CD4-positive, alpha-beta T cell treated with Interleukin-21 for 1 hour (primary cell): ENCODE data around the gene COL8A2.
"Not testable (repeated sequence)": the region's sequence is repeated elsewhere in the genome, so short reads cannot be mapped to it uniquely, and the experiment has no call there.

ENCODE experiments used
- DNase-seq: peaks from one replicate; pipeline ENCODE4 v3.0.0-alpha.2; 2020

COL8A2 gene

DNA sequence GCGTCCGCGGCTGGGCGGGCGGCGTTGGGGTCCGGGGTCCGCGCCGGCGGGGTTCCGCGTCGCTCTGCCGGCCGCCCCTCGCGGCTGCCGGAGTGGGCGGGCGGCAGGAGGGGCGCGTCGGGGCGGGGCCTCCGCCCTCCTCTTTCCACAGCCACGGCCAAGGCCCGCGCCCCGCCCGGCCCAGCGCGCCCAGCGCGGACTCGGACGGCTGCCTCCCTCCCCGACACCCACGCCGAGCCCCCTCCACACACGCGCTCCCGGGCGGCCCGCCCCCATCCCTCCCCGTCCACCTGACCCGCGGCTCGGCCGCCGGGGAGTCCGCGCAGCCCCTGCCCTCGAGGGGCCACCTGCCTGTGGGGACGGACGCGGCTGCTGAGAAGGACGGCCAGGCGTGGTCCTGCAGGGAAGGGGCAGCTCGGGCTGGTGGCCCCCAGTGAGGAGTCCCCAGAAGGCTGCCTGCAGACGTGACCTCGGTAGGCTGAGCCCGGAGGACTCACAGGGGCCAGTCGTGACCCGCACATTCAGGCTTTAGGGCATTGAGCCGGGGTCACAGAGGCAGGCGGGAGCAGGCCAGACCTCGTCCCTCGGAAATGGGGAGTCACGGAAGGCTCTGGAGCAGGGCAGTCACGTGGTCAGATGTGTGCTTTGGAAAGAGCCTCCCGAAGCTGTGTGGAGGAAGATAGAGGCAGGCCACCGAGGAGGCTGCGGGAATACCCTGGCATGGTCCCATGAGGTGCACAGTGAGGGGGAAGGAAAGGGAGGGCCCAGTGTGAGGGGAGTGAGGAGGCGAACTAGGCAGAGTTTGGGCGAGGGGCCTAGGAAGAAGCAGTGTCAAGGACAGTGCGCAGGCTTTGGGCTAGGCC, at the start of gene COL8A2:
COL8A2 (minus strand) TSS at position 94 of the 863 bp plus-strand sequence. CDS start 24,980 bp downstream, outside the sequence.
- no peak for DNase-seq

DNA sequence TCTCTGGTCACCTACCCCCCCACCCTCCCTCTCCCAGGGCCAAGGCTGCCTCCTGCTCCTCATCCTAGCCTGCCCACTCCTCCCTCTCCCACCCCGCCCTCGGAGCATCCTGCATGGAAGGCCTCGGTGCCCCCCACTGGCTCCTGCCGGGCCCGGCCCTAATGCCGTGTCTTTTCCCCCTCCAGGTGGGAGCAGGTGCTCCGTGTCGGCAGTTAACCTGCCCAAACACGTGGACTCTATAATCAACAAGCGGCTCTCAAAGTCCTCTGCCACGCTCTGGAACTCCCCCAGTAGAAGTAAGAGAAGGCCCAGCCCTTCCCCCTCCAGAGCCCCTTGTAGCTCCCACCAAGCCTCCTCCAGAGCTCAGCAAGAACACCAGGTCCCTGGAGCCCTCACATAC, 49.7 kb upstream of the COL8A2 start:
- no peak for DNase-seq

DNA sequence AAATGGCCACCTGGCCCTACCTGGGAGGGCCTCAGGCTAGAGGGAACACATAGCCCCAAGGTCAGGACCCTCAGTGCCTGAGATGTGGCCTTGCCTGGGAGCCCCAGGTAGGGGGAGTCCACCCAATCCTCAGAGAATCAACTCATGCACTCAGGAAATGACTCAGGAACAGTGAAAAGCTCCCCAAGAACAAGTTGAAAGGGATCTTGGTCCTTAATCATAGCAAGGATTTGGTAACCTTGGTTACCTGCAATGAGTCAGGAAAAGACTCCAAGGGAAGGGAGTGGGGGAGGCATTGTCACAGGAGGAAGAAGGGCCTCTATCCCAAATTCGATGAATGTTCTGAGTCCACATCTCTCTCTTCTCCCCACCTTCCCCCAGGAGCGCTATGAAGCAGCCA, 48.0 kb upstream of the COL8A2 start:
- no peak for DNase-seq

DNA sequence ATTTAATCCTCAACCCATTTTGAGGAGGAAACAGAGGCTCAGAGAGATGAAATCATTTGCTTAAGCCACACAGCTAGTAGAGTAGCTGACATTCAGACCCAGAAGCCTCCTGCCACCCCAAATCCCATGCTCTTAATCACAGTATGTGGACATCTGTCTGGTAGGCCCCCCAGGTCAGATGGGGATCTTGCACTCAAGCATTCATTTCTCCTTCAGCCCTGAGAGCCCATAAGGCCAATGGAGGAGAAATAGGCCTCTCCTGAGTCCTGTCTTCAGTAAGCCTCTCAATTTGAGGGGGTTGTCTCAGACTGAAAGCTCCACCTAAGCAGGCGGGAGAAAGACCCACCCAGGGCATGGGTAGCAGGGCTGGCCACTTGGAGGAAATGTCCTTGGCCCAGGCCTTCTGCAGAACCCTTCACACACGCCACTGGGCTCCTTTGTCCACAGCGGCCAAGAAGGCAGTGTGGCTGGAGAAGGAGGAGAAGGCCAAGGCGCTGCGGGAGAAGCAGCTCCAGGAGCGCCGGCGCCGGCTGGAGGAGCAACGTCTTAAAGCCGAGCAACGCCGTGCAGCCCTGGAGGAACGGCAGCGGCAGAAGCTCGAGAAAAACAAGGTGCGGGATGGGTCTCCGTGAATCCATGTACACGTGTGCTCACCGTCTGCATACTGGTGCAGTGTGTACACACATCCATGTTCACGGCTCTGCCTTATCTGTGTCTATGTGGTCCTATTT, 47.2 kb upstream of the COL8A2 start:
- no peak for DNase-seq

DNA sequence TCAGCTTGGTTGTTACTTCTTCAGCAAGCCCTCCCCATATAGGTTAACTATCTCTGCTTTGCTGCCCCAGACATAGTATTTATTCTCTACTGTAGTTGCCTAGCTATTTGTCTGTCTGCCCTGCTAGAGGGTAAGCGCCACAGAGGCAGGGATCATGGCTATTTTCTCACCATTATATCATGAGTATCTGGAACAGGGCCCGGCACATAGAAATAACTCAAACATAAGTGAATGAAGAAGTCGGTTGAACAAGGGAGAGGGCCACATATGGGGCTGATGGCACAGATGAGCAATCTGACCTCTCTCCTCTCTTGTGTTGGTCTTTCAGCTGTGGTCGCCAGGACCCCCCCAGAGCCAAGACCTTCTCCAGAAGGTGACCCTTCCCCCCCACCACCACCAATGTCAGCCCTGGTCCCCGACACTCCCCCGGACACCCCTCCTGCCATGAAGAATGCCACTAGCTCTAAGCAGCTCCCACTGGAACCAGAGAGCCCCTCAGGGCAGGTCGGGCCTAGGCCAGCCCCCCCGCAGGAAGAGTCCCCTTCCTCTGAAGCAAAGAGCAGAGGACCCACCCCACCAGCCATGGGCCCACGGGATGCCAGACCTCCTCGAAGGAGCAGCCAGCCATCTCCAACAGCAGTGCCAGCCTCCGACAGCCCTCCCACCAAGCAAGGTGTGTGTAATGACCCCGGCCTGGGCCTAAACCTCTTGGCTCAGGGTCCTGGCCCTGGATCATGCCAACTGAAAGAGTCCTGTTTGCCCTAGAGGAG, 45.8 kb upstream of the COL8A2 start:
- DNase-seq = no peak

DNA sequence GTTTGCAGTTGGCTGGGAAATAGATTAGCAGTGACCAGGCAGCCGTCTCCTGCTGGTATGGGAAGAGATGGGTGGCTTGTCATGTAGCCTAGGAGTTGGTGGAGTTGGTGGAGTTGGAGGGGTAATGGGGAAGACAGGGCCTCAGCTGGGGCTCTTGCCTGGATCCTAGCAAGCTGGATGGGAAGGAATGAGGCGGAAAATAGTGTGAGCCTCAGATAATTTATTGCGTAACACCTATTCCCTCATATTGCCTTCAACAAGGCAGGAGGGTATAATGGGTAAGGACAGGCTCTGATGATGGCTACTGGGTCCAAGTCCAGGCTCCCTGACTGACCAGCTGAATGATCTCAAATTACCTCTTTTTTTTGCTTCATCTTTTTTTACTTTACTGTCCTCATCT, 43.5 kb upstream of the COL8A2 start:
- DNase-seq = no peak

DNA sequence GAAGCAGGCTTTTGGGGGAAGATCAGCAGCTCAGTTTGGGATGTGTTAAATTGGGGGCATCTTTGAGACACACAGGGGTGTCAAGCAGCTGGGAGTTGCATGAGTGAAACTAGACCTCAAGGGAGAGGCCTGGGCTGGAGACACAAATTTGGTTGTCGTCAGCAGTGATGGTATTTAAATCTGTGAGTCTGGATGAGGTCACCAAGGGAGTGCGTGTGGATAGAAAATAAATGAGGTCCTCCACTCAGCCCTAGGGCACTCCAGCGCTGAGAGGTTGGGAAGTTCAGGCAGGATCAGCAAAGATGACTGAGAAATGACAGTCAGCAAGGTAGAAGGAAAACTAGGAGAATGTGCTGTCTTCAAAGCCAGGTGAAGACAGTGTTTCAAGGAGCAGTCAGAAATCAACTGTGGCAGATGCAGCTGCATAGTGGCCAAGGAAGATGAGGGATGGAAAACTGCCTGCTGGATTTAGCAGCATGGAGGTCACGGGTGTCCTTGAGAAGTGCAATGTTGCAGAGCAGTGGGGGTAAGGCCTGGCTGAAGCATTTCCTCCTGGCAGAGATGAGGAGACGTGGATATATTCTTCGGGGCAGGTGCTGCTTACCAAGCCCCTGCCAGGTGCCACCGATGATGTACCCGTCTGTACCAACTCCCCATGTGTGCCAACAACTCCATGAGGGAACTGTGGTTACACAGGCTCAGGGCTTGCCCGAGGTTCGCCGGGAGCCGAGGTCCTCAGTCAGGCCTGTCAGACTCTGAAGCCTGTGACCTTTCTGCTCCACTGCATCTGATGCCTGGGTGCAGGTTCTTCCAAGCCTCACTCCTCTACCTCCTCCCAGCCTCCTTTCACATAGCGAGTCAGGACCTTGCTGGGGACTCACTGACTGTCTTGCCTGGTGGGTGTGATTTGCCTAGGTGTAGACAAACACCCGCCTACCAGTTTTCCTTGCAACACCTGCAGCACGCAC, 42.2 kb upstream of the COL8A2 start:
- no peak for DNase-seq

DNA sequence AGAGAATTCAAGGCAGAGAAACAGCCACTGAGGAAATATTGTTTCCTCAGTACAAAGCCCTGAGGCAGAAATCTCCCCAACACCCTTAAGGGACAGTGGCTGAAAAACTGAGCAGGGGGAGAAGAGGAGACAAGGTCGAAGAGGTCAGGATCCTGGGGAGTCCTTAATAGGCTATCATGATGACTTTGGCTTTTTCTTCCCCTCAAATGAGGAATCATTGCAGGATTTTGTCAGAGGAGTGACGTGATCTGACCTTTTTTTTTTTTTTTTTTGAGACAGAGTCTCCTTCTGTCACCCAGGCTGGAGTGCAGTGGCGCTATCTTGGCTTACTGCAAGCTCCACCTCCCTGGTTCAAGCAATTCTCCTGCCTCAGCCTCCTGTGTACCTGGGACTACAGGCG, 41.1 kb upstream of the COL8A2 start:
- no peak for DNase-seq

DNA sequence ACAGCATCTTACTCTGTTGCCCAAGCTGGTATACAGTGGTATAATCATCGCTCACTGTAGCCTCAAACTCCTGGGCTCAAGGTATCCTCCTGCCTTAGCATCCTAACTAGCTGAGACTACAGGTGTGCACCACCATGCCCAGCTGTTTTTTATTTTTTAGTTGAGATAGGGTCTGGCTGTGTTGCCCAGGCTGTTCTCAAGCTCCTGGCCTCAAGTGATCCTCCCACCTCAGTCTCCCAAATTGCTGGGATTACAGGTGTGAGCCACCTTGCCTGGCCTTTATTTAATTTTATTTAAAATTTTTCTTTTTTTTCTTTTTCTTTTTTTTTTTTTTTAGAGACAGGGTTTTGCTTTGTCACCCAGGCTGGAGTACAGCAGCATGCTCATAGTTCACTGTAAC, 40.1 kb upstream of the COL8A2 start:
- no peak for DNase-seq

DNA sequence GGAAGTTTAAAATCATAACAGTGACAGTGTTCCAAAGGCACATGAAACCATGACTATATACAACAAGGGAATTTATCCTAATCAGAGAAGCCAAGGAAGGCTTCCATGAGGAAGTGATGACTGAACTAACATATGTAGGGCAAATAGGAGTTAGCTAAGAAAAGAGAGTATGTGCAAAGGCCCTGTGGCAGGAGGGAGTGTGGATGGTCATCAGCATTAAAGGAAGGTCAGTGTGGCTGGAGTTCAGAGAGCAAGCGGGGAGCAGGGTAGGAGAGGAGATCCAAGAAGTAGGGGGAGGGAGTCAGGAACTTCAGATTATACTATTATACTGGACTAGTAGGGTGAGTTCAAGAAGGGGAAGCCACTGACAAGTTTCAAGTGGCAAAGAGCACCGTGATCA, 39.3 kb upstream of the COL8A2 start:
- DNase-seq = no peak

DNA sequence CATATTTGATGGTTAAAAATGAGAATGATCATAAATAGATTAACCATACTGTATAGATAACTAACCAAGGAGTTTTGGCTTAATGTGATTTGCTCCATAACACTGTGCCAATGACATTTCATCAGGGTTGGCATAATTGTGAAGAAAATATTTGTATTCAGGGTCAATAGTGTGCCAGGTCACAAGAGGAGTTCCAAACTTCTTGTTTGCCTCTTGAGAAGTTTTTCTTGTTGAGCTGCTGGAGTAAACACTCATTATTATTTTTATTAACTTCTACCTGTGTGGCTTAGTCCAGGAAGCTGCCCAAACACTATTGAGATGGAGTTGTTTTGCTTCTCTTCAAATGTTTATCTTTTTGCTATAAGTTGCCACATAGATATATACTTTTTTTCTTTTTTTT, 38.4 kb upstream of the COL8A2 start:
- no peak for DNase-seq

DNA sequence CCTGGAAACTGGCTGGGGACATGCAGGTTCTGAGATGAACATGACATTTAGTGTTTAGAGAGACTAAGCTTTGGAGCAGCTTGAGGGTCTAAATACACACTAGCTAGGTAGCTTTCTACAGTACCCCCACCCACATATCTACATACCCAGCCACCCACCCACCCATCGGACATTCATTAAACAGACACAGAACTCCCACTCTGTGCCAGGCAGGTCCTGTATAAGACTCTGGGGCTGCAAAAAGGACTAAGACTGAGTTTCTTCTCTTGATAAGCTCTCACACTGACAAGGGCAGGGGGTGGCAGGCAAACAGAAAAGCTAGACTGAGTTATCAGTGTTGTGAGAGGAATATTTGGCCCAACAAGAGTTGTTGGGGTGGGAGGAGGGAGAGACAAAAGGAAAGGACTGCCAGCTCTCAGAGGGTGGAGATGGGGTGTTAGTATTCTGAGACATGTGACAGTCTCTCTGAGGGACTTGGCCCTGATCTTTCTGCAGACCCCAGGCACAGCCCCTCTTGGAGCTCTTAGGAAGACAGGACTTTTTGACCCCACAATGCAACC, 37.7 kb upstream of the COL8A2 start:
- DNase-seq = no peak

DNA sequence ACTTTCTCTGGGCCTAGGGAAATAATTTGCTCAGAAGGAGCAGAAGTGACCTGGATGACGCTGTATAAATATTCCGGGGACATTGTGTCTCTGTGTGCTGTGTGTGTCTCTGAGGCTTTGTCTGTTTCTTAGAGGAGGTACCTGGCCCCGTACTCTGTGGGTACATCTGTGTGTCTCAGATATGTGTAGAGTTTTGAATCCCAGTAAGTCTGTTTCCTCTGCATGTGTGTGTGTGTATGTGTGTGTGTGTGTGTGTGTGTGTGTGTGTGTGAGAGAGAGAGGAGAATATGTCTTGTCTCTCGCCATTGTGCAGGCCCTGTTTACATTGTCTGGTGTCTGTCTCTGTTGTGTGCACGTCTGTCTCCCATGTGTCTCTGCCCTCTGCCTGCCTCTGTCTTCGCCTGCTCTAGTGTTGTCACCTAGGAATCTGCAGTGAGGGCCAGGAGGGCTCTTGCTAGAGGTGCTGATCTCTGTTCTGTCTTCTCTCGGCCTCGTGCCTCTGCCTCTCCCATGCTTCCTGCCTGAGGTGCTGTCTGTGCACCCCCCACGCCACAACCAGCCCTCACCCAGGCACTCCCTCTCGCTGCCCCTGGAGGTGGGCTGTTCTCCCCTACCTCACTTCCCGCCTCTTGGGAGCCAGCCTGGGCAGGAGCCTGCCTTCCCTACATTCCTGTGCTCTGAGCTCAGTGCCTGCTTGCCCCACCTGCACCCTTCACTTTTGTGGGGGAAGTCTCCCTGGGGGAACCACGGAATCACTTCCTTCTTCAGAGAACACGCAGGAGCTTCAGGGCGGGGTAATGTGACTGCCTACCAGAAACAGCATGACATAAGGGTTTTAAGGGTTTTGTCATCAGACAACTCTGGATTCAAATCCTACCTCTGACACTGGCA, 36.9 kb upstream of the COL8A2 start:
- DNase-seq = peak; percentile 59

DNA sequence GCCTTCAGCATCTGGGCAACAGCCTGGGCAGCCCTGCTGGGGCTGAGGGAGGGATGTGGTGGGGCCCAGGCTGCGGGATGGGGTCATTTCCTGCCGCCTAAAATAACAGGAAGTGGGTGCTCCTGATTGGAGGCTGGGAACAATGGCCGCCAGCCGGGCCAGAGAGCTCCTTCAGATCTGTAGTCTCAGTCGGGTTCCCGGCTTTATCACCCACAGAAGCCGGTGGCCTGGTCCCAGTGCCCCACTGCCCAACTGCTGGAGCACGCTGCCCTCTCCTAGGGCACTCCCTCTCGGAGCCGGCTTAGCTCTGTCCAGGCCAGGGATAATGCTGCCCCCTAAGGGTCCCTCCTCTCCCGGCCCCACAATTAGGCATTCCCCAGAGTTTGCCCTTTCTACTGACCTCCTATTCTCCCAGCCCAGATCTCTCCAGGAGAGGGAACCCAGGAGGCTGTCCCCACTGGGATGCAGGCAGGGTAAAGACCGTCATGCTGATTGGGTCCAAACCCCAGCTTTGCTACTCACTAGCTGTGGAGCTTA, 36.0 kb upstream of the COL8A2 start:
- peak; percentile 73 for DNase-seq

DNA sequence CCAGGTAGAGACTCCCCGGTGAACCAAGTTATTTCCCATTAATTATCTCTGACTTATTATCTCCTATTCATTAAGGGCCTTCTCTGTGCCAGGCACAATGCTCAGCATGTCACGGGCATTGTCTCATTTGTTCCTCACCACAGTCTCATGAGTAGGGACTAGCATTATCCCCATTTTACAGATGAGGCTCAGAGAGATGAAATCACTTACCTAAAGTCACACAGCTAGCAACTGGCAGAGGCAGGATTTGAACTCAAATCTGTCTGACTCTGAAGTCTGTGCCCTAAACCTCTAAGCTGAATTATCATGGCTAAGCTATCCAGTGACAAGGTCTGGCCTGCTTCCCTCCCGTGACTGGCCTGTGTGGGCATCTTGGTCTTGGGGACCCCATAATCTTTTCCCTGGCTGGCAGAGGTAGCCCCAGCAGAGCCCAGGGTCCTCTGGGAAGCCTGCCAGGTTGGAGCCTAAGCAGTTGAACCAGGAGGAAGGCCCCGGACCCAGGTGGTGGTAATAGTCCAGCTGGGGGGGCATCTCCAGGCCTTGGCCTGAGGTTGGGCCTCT, 35.4 kb upstream of the COL8A2 start:
- DNase-seq = peak; percentile 11

DNA sequence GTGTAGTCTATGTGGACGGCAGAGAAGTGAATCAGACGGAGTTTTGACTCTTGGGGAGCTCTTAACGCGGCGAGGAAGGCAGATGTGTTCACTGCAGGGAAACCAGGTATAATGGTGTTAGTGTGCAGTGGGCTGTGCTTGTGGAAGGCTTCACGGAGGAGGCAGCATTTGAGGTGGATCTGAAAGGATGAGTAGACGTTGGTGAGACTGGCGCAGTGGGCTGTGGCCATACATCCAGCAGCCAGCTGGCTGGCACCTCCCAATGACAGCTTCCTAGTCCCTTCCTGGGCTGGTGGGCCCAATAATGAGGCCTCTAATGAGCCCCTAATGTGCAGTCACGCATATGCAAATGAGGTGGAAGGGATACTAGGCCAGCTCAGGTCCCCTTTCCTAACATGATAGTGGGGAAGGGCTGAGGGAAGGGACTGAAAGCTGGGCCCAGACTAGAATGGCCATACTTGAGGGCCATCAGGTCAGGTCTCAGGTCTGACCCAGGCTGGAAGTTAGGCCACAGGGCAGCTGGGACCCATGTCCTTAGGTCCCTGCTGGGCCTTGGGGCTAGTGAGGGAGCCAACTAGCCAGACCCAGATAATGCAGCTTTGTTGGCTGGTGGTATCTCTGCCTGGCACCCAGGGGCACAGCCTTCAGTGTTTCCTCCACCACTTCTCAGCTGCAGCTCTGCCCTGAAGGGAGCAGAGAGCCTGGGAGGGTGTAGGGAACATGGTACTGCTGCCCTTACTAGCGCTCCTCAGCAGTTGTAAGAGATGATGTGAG, 34.8 kb upstream of the COL8A2 start:
- DNase-seq = no peak

DNA sequence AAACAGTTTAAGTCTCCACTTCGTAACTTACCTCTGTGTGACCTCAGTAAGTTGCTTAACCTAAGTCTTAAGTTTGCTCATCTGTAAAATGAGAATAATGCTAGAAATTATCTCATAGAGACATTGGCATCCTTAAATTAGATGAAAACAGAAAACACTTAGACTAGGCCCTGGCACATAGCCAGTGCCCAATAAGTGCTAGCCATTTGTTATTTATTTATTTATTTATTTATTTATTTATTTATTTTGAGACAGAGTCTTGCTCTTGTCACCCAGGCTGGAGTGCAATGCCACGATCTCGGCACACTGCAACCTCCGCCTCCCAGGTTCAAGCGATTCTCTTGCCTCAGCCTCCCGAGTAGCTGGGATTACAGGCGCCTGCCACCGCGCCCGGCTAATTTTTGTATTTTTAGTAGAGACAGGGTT, 33.8 kb upstream of the COL8A2 start:
- DNase-seq = not testable (repeated sequence)

DNA sequence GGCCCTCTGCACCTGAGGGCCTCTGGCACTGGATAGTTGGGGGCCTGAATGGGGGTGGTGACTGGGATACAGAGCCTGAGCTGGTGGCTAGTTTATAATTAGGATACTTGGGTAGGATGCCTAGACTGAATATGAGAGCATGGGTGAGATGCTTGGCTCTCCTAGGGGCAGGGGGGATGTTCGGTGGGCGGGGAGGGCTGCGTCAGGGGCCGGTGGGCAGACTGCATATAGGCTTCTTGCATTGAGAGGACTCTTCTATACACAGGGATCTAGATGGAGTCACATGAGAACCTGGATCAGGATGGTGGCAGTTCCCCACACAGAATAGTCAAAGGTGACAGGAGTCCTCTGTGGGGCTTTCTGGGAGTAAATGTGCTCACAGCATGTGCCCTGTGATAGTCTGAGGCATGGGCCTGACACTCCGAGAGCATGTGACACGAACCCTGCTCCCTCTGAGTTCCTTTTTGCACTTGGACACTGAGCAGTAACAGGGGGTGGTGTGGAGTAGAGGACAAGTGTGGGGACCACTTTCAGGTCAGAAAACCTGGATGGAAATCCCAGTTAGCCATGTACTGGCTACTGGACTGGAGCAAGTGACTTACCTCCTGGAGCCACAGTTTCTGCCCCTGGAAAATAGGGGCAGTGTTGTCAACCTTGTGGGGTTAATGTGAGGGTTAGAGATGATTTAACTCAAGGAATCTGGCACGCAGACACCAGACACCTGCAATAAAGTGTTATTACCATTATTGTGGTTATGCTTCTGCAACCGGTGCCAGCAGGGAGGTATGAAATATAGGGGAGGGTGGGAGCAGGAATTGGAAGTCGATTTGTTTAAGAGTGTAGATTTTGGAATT, 33.2 kb upstream of the COL8A2 start:
- DNase-seq = no peak
